ENCODE measurements around the gene TMEM198. TPM values are rescaled to one million over a fixed set of nuclear protein-coding genes. Genes with fewer than 3 reads are reported as not detected.

The TMEM198 gene
- total RNA-seq, 1 donor from 2014 or later, result 6.1 TPM

DNA sequence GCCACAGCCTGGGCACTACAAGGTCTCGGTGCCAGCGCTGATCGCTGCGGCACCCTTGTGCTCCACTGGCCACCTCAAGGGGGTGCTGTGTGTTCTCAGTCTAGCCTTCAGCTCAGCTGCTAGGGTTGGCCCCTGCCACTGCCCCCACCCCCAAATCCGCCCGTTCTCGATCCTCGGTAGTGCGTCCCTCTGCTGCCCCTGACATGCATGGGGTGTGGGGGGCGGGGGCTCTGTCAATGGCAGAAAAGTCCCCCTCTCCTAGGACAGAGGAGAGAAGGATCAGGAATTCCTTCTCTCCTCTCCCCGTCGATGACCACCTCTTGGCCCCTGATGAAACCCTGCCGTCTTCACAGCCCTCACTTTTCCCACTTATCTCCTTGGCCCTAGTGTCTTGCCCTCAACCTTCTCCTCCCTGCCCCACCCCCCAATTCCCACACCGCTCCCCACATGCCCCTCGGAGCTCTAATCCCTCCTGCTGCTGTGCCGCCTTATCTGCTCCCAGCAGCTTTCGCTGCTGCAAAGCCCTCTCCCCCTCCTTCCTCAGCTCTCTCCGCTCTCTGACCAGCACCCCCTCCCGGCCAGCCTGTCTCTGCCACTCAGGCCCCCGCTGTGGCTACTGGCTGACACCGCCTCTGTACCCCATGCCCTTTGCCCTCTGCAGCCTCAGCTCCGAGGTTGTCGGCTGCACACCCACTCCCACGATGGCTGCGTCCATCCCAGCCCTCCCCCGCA lies 33.9 kb upstream of the TMEM198 start:
- H3K4me3 Mint-ChIP-seq (ENCODE audit: unreplicated experiment), result peak overlapping the region; percentile 69
- H3K27ac Mint-ChIP-seq (ENCODE audit: unreplicated experiment), result peak overlapping the region; percentile 49
- no peak for DNase-seq (ENCODE audit: low spot score)
- H3K27me3 Mint-ChIP-seq (ENCODE audit: low read depth), result peaks cover 32% of the 10 kb centered on the region
- H3K9me3 Mint-ChIP-seq (ENCODE audit: low read depth), result no peaks in the 10 kb centered on the region
- H3K36me3 Mint-ChIP-seq (ENCODE audit: low read depth), result peaks cover 3% of the 10 kb centered on the region
- H3K4me1 Mint-ChIP-seq (ENCODE audit: low read depth), result peaks cover 22% of the 10 kb centered on the region
- TF ChIP-seq, protein P1, sequence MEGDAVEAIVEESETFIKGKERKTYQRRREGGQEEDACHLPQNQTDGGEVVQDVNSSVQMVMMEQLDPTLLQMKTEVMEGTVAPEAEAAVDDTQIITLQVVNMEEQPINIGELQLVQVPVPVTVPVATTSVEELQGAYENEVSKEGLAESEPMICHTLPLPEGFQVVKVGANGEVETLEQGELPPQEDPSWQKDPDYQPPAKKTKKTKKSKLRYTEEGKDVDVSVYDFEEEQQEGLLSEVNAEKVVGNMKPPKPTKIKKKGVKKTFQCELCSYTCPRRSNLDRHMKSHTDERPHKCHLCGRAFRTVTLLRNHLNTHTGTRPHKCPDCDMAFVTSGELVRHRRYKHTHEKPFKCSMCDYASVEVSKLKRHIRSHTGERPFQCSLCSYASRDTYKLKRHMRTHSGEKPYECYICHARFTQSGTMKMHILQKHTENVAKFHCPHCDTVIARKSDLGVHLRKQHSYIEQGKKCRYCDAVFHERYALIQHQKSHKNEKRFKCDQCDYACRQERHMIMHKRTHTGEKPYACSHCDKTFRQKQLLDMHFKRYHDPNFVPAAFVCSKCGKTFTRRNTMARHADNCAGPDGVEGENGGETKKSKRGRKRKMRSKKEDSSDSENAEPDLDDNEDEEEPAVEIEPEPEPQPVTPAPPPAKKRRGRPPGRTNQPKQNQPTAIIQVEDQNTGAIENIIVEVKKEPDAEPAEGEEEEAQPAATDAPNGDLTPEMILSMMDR (IDR thresholded peaks at IDR 0.05), result peak; percentile 84

- Mint-ChIP-seq H3K27me3 (ENCODE audit: low read depth) (peaks cover 38% of the 10 kb centered on the region), H3K27ac (ENCODE audit: unreplicated experiment) (no peak overlapping the region), H3K4me3 (ENCODE audit: unreplicated experiment) (peak overlapping the region; percentile 69), H3K9me3 (ENCODE audit: low read depth) (no peaks in the 10 kb centered on the region), H3K36me3 (ENCODE audit: low read depth) (peaks cover 3% of the 10 kb centered on the region), H3K4me1 (ENCODE audit: low read depth) (peaks cover 22% of the 10 kb centered on the region)
- TF ChIP-seq, protein P1 (IDR thresholded peaks at IDR 0.05), result no peak
- DNase-seq (ENCODE audit: low spot score), result no peak
Measured at GRCh38 chr2:219510512-219511135, 33.2 kb upstream of the TMEM198 start.

DNA sequence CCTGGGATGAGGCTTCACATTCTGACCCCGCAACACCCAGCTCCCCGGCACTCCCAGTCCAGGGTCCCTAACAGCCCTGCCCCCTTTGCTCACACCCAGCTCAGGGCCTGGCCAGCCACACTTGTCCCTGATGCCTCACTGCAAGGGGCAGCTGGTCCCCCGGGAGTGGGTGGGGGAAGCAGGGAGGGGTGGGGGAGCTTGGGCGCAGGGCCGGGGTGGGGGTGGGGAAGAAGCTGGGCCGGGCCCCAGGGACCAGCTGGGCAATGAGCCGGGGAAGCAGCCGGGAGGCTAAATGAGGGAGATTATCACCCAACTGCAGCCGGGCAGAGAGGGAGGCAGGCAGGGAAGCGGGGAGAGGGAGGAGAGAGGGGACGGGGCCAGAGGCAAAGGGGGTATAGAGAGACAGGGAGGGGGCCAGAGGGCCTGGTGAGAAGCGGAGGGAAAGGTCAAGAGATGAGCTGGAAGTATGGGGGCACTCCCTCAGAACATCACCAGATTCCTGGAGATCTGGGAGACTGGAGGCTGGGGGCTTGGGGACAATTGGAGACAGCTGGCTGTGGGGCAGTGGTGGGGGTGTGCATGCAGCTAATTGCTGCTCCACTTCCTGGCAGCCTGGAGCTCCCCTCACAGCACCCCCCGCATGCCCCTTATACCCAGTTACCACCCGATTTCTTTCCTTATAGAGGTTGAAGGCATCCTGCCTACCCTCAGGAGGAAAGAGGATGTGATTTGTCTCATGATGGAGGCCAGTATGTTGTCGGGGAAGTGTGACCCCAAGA lies 32.1 kb upstream of the TMEM198 start:
- Mint-ChIP-seq H3K27me3 (ENCODE audit: low read depth) (peaks cover 49% of the 10 kb centered on the region), H3K9me3 (ENCODE audit: low read depth) (no peaks in the 10 kb centered on the region), H3K27ac (ENCODE audit: unreplicated experiment) (no peak overlapping the region), H3K36me3 (ENCODE audit: low read depth) (peaks cover under 1% of the 10 kb centered on the region), H3K4me1 (ENCODE audit: low read depth) (peaks cover 22% of the 10 kb centered on the region), H3K4me3 (ENCODE audit: unreplicated experiment) (no peak overlapping the region)
- DNase-seq (ENCODE audit: low spot score), result no peak
- TF ChIP-seq, protein P1 (IDR thresholded peaks at IDR 0.05), result no peak

DNA sequence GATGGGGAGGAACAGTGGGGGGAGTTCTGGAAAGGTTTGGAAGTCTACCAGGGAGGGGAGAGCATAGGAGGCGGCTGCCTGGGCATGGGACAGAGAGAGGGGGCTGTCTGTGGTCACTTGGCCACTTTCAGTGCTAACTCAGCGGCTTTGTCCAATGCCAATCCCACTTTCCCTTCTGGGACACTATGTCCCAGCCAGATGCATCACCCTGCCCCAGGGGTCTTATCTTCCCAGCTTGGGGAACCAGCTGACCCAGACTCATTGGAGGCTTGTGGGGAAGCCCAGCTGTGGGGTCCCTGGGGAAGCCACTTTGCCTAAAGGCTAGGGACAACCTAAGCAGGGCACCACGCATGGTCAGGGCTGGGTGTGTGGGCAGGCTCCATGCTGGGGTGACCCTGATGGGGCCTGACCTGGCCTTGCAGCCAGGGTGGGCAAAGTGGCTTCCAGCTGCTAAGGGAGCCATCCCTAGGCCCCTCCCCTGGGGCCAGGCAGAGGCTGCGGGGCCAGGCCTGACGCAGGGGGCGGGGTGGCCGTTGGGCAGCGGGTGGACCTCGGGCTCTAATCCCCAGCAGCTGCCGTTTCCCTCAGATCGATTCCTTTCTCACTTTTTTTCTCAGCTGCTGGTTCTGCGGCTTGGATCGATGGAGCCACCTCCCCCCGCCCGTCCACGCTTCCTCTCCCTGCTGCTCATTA lies 31.2 kb upstream of the TMEM198 start:
- Mint-ChIP-seq H3K4me1 (ENCODE audit: low read depth) (peaks cover 26% of the 10 kb centered on the region), H3K4me3 (ENCODE audit: unreplicated experiment) (no peak overlapping the region), H3K27me3 (ENCODE audit: low read depth) (peaks cover 57% of the 10 kb centered on the region), H3K9me3 (ENCODE audit: low read depth) (no peaks in the 10 kb centered on the region), H3K36me3 (ENCODE audit: low read depth) (no peaks in the 10 kb centered on the region), H3K27ac (ENCODE audit: unreplicated experiment) (no peak overlapping the region)
- DNase-seq (ENCODE audit: low spot score), result no peak
- TF ChIP-seq, protein P1 (IDR thresholded peaks at IDR 0.05), result no peak

GRCh38 chr2:219513787-219514186 lies 30.0 kb upstream of the TMEM198 start:
- H3K27me3 Mint-ChIP-seq (ENCODE audit: low read depth), result peaks cover 62% of the 10 kb centered on the region

More at GRCh38 chr2:219513787-219514186, 30.0 kb upstream of the TMEM198 start:
- peak overlapping the region; percentile 35 for H3K4me3 Mint-ChIP-seq (ENCODE audit: unreplicated experiment)
- H3K4me1 Mint-ChIP-seq (ENCODE audit: low read depth), result peaks cover 30% of the 10 kb centered on the region
- DNase-seq (ENCODE audit: low spot score), result no peak
- H3K9me3 Mint-ChIP-seq (ENCODE audit: low read depth), result no peaks in the 10 kb centered on the region
- no peaks in the 10 kb centered on the region for H3K36me3 Mint-ChIP-seq (ENCODE audit: low read depth)
- TF ChIP-seq, protein P1 (IDR thresholded peaks at IDR 0.05), result no peak
- peak overlapping the region; percentile 42 for H3K27ac Mint-ChIP-seq (ENCODE audit: unreplicated experiment)
